IPS DF 19.7 (cell line): ENCODE data around the gene UVSSA.
"Not testable (repeated sequence)": the region's sequence is repeated elsewhere in the genome, so short reads cannot be mapped to it uniquely, and the experiment has no call there.

ENCODE experiments used
- DNase-seq: peaks from one replicate; pipeline ENCODE4 v3.0.0-alpha.2; 2013; ENCODE audit warnings: low read depth, low spot score

UVSSA gene

DNA sequence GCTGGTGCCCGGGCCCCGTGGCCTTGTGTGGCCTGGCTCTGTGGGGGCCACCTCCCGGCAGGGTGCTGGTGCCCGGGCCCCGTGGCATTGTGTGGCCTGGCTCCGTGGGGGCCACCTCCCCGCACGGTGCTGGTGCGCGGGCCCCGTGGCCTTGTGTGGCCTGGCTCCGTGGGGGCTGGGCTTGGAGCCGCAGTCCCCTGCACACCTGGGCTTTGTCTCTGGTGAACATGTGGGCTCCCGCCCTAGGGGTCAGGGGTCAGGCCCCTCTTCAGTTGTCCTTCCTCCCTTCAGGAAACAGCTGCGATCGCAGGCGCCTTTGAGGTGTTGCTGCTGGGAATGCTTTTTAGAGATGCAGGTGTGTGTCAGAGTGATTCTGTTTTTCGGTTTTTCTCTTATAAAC is 17.2 kb downstream of the UVSSA start:
- no peak for DNase-seq

DNA sequence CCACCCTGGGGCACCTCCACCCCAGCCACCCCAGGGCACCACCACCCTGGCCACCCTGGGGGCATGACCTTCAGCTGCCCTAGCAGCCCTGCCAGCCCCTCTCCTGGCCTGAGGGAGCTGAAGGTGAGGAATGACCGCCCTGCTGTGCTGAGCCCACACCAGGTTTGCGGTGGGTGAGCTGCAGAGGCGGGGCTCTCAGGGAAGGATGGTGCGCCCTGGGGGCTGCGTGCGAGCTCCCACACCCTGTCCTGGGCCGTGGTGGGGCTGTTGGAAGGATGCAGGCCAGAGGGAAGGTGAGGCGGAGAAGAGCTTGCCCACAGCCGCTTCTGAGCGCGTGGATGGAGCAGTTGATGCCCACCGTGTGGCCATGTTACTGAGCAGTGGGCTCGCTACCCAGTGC is 17.7 kb downstream of the UVSSA start:
- no peak for DNase-seq

GRCh38 chr4:1365271-1366178 is 18.5 kb downstream of the UVSSA start:
- no peak for DNase-seq

DNA sequence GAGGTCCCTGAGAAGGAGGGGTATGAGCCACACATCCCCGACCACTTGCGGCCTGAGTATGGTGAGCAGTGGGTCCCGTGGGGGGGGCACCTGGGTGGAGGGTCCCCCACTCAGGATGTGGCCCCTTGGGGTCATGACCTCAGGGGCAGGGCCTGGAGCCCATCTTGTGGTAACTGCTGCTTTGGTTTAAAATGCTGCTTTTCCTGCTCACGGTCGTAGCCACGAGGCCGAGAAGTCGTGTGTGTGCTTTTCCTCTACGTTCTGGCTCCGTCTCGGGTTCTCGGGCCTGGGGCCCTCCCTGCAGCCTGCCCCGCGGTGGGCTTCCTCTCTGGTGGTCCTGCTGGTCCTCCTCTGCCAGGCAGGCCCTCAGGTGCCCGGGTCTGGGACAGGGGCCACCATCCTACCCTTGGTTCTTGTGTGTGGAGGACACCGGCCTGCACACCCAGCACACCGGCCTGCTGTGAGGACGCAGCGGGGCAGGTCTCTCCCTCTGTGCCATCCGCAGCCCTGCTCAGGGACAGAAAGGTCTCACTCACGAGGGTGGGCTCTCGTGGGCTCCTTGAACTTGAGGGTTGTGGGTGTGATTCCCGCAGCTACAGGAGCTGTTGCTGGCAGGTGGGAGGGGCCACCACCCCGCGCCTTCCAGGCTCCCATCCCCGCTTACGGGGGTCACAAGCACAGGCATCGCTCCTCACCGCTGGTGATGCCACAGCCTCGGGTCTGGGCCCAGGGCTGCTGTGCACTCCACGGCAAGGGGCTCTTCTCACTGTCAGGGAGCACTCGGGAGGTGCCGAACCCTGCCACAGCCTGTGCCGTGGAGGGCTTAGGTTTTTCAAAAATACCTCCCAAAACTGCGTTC is 19.6 kb downstream of the UVSSA start:
- DNase-seq = no peak

DNA sequence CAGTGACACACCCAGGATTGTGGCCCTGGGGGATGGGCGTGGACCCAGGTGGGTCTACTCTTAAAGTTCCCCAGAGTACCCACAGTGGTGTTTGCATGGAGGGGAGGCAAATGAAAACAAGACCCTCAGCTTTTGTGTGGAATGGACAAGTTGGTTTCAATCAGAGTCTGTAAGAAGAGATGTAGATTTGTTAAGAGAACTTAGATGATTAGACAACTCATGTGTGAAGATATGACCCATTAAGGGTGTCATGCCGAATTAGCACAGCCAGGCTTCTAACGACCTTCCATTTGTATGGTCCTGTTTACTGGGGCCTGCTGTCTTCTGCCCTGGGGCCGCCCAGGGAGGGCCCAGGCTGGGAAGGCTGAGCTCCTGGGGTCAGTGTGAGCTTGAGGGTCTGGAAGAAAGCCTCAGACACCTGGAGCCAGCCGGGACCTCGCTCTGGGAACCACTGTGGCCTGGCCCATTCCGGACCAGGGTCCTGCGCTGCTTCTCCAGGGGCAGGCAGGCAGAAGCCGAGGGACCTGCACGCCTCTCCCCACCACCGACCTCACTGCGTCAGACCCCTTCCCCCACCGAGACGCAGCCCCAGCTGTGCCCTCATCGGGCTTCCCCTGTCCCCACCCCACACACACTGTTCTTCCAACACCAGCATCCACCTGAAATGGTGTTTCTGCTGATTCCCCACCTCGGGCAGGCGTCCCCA is 20.4 kb downstream of the UVSSA start:
- no peak for DNase-seq

GRCh38 chr4:1367936-1368289 is 20.9 kb downstream of the UVSSA start:
- DNase-seq = no peak

DNA sequence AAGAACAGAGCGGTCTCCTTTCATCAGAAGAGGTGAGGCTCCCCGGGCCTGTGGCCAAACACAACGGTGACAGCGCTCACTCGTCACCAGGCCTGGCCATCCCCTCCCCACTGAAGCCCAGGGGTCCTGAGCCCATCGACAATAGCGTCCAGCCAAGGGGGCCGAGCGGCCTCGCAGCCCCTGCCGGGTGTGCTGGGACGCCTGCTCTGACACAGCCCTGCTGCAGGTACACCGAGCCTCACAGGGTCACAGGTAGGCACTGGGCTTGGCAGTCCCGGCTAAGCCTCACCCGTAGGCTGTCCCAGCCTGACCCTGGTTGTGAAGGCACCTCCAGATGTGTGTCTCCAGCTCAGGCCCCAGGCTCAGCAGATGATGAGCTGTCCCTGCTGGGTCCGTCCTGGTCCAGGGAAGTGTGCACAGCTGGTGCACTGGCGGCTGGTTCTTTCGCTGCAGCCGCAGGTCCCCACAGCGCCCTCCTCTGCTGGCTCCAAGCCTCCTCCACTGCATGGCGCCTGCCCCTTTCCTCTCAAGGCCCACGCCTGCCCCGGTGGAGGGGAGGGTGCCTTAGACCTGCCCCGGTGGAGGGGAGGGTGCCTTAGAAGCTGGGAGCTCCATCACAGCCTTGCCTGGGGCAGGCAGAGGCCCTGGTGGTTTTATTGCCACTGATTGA is 21.5 kb downstream of the UVSSA start:
- no peak for DNase-seq

- no peak for DNase-seq
These were observed 22.1 kb downstream of the UVSSA start for GRCh38 chr4:1369091-1369450.

DNA sequence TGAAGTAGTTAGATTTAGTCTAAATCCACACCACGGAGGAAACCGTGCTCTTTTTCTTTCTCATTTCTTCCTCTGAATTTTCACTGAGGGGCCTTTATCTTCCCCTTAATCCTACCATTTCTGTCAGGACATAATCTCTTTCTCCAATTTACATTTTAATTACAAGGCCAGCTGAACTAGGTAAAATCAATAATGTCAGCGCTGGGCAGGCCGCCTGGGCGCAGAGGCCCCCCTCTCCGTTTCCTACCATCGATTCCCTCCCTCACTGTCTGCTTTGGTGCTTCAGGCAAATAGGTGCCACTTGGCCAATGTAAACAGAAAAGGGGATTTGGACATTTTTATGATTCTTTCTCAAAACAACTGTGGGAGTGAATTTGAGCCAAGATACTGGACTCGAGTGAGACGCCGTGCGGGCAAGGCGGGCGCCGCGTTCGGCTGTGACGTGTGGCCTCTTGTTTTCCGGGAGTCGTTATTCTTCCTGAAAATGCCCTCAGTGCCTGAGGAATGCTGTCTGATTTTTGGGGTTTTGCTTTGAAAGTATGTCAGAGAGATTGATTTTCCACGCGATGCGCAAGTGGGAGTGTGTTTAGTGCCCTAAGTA is 22.6 kb downstream of the UVSSA start:
- no peak for DNase-seq

GRCh38 chr4:1370321-1371124 is 23.5 kb downstream of the UVSSA start:
- no peak for DNase-seq

GRCh38 chr4:1371176-1372165 is 24.5 kb downstream of the UVSSA start:
- DNase-seq = no peak

GRCh38 chr4:1372576-1372975 is 25.6 kb downstream of the UVSSA start:
- not testable (repeated sequence) for DNase-seq

GRCh38 chr4:1373892-1374705 is 27.1 kb downstream of the UVSSA start:
- DNase-seq = no peak

- DNase-seq = no peak
These were observed 27.7 kb downstream of the UVSSA start for GRCh38 chr4:1374706-1375045.

GRCh38 chr4:1375051-1375721 is 28.2 kb downstream of the UVSSA start:
- DNase-seq = no peak

- no peak for DNase-seq
These were observed 28.8 kb downstream of the UVSSA start for GRCh38 chr4:1375761-1376322.

- no peak for DNase-seq
These were observed 29.4 kb downstream of the UVSSA start for GRCh38 chr4:1376391-1376840.
